ENCODE measurements around the gene TSFM.
A peak's percentile ranks its signal among the peaks of the same experiment; 100 is the strongest.

The TSFM gene

GRCh38 chr12:57771873-57772428, 10.6 kb upstream of the TSFM start, which contains the start of gene METTL1 (continued):
- peak; percentile 98 for TF ChIP-seq ZBTB10 (tag by site-specific recombination; IDR thresholded peaks at IDR 0.05)
- no peak for TF ChIP-seq ZNF513 (tag by site-specific recombination; IDR thresholded peaks at IDR 0.05)
- peak; percentile 99 for TF ChIP-seq ZBTB17 (tag by site-specific recombination; IDR thresholded peaks at IDR 0.05)
- peak; percentile 93 for TF ChIP-seq SP7 (tag by site-specific recombination; IDR thresholded peaks at IDR 0.05)
- TF ChIP-seq ZNF777 (tag by site-specific recombination; IDR thresholded peaks at IDR 0.05; ENCODE audit: borderline replicate concordance): no peak
- no peak for TF ChIP-seq ZNF302 (tag by site-specific recombination; IDR thresholded peaks at IDR 0.05; ENCODE audit: low read depth)
- peak; percentile 35; the same call in 1 of the 2 replicates for TF ChIP-seq ZNF18 (tag by site-specific recombination; IDR thresholded peaks at IDR 0.05)
- TF ChIP-seq PRDM6 (tag by site-specific recombination; IDR thresholded peaks at IDR 0.05): no peak
- TF ChIP-seq ZNF704 (tag by site-specific recombination; IDR thresholded peaks at IDR 0.05): no peak
- peak; percentile 57 for TF ChIP-seq PRDM4 (tag by site-specific recombination; IDR thresholded peaks at IDR 0.05)
- TF ChIP-seq CTCF (tag by site-specific recombination; IDR thresholded peaks at IDR 0.05): peak; percentile 66; the same call in 1 of the 2 replicates
- no peak for TF ChIP-seq ZNF585B (tag by site-specific recombination; IDR thresholded peaks at IDR 0.05)
- TF ChIP-seq ZNF626 (tag by site-specific recombination; IDR thresholded peaks at IDR 0.05): no peak
- TF ChIP-seq ZNF362 (tag by site-specific recombination; IDR thresholded peaks at IDR 0.05): no peak
- TF ChIP-seq SCRT1 (tag by site-specific recombination; IDR thresholded peaks at IDR 0.05; ENCODE audit: borderline replicate concordance): no peak

All from HEK293 (cell line).